GM21423 (cell line): ENCODE results near the gene ERVFRD-1.

ENCODE experiments used
- ATAC-seq: cut with Tn5 transposase; IDR thresholded peaks from one replicate; pipeline ENCODE4 v1.9.1; 2021; ENCODE audit warnings: mild to moderate bottlenecking, moderate library complexity; ENCODE audit not compliant: unreplicated experiment

ERVFRD-1 gene

GRCh38 chr6:11055127-11055627 is 56.3 kb downstream of the ERVFRD-1 start:
- ATAC-seq, result no peak

- ATAC-seq, result no peak
These were observed 56.8 kb downstream of the ERVFRD-1 start for GRCh38 chr6:11054722-11055121.

- ATAC-seq, result no peak
These were observed 58.2 kb downstream of the ERVFRD-1 start for GRCh38 chr6:11053307-11053706.
